Endothelial cell of umbilical vein (primary cell): ENCODE results near the gene FAM149B1. TPM values are rescaled to one million over a fixed set of nuclear protein-coding genes. Genes with fewer than 3 reads are reported as not detected.

Source experiments
- BruUV-seq: library from RNA; stranded (reverse); fragments of 400-500 nt; replicated peaks from 2 replicates; lab custom pipeline; 2021; lab: Mats Ljungman, UMichigan
- CTCF ChIA-PET: fragments of 300-600, 350-600 bp; sonication (Branson Sonifier 250); formaldehyde crosslinking; loops from one replicate; lab custom pipeline; 2021; ENCODE audit warnings: antibody characterized with exemption, inconsistent platforms; lab: Charles Lee
- POLR2A ChIA-PET: fragments of 300-600, 350-600 bp; sonication (Branson Sonifier 250); formaldehyde crosslinking; loops from one replicate; lab custom pipeline; 2021; ENCODE audit warnings: antibody characterized with exemption, inconsistent platforms; lab: Charles Lee
- DNase-seq: peaks from one replicate; pipeline ENCODE4 v3.0.0-alpha.2; 2011; ENCODE audit warnings: low read depth, low spot score
- FAIRE-seq: peaks from 2 replicates; lab custom pipeline; 2011; peaks lifted over from hg19 to GRCh38; lab: Jason Lieb, UNC
- H2AFZ ChIP-seq: 2 replicates; pipeline ENCODE4 v1.6.0; 2012; ENCODE audit warnings: low read depth, low read length, control low read depth, inconsistent platforms
- H3K27ac ChIP-seq: 2 replicates; pipeline ENCODE4 v1.5.1; 2011; ENCODE audit warnings: low read depth, mild to moderate bottlenecking, control low read depth, low read length, moderate library complexity; ENCODE audit not compliant: insufficient read depth
- H3K27me3 ChIP-seq, 2 experiments: 2 replicates each; pipeline versions ENCODE4 v1.6.0 to v1.6.1; 2011; ENCODE audit warnings: low read length in 2 of 2, mixed read lengths in 1 of 2; ENCODE audit not compliant: control insufficient read depth in 2 of 2, insufficient read depth in 2 of 2
- H3K36me3 ChIP-seq, 2 experiments: 2 replicates in 1 of 2; 3 replicates in 1 of 2; pipeline ENCODE4 v1.5.1; 2011; ENCODE audit warnings: low read length in 2 of 2, mild to moderate bottlenecking in 1 of 2, moderate library complexity in 1 of 2; ENCODE audit not compliant: control insufficient read depth in 2 of 2, insufficient read depth in 2 of 2; ENCODE audit errors: extremely low read depth in 1 of 2
- H3K4me1 ChIP-seq: 3 replicates; pipeline ENCODE4 v1.5.1; 2011; ENCODE audit warnings: mild to moderate bottlenecking, low read length; ENCODE audit not compliant: control insufficient read depth, insufficient read depth; ENCODE audit errors: extremely low read depth
- H3K4me2 ChIP-seq: 2 replicates; pipeline ENCODE4 v1.6.1; 2011; ENCODE audit warnings: low read length, control low read depth, mixed read lengths; ENCODE audit not compliant: insufficient read depth
- H3K4me3 ChIP-seq, 3 experiments: fragments of 200-600 bp in 1 of 3; sonication (generic), shearing (Covaris generic) in 1 of 3; replicated peaks in 1 of 3; 2 replicates each; pipeline ENCODE4 v1.5.1; 2011 to 2016; ENCODE audit warnings: control low read depth in 3 of 3, low read length in 3 of 3, mild to moderate bottlenecking in 2 of 3, inconsistent platforms in 1 of 3, low read depth in 1 of 3, moderate library complexity in 1 of 3; ENCODE audit not compliant: insufficient read depth in 1 of 3
- H3K79me2 ChIP-seq: 2 replicates; pipeline ENCODE4 v1.6.0; 2012; ENCODE audit warnings: low read length, inconsistent platforms; ENCODE audit not compliant: control insufficient read depth, insufficient read depth
- H3K9ac ChIP-seq: replicated peaks from 2 replicates; pipeline ENCODE3; 2011; ENCODE audit warnings: low read length, control low read depth; ENCODE audit not compliant: insufficient read depth; ENCODE audit errors: extremely low read depth
- H3K9me1 ChIP-seq: replicated peaks from 3 replicates; pipeline ENCODE4 v1.6.0; 2011; ENCODE audit warnings: mild to moderate bottlenecking, low read length; ENCODE audit not compliant: control insufficient read depth, insufficient read depth; ENCODE audit errors: extremely low read depth
- H3K9me3 ChIP-seq: replicated peaks from 2 replicates; pipeline ENCODE4 v1.5.1; 2012; ENCODE audit warnings: low read length, inconsistent platforms; ENCODE audit not compliant: control insufficient read depth, insufficient read depth
- H4K20me1 ChIP-seq: replicated peaks from 2 replicates; pipeline ENCODE3; 2011; ENCODE audit warnings: mild to moderate bottlenecking, low read length; ENCODE audit not compliant: control insufficient read depth, insufficient read depth; ENCODE audit errors: extremely low read depth
- EZH2 ChIP-seq: IDR thresholded peaks from 2 replicates; pipeline ENCODE4 v1.6.1; 2012; ENCODE audit warnings: borderline replicate concordance, low read depth, mild to moderate bottlenecking, moderate library complexity, low read length, inconsistent platforms; ENCODE audit not compliant: severe bottlenecking
- FOS ChIP-seq: IDR thresholded peaks from 2 replicates; pipeline ENCODE4 v1.6.1; 2011; ENCODE audit warnings: mild to moderate bottlenecking, low read length, moderate library complexity, borderline replicate concordance; ENCODE audit not compliant: insufficient read depth
- GATA2 ChIP-seq: IDR thresholded peaks from 2 replicates; pipeline ENCODE4 v1.7.0; 2011; ENCODE audit warnings: low read depth, mild to moderate bottlenecking, moderate library complexity, mixed read lengths, low read length; ENCODE audit not compliant: insufficient read length, insufficient read depth
- JUN ChIP-seq: IDR thresholded peaks from 2 replicates; pipeline ENCODE4 v1.6.1; 2011; ENCODE audit warnings: borderline replicate concordance, low read depth; ENCODE audit not compliant: insufficient read length, insufficient read depth
- MYC ChIP-seq: IDR thresholded peaks from one replicate; pipeline ENCODE4 v1.6.1; 2011; ENCODE audit warnings: mild to moderate bottlenecking, low read depth, low read length
- POLR2A ChIP-seq: IDR thresholded peaks from 2 replicates; pipeline ENCODE4 v1.6.1; 2012; ENCODE audit warnings: low read depth, mild to moderate bottlenecking, control low read depth, low read length
- POLR2AphosphoS5 ChIP-seq: IDR thresholded peaks from 2 replicates; pipeline ENCODE4 v1.6.1; 2012; ENCODE audit warnings: low read depth, mild to moderate bottlenecking, control low read depth, low read length, moderate library complexity; ENCODE audit not compliant: insufficient read depth
- dilution Hi-C: fragments of 300-500 bp; cut with MboI; formaldehyde crosslinking; loops from one replicate; pipeline ENCODE4 v1.15.0; 2019; ENCODE audit warnings: low sequenced_read_pairs; ENCODE audit not compliant: extremely low pct_ligation_motif_present
- intact Hi-C: fragments of 100-400 bp; cut with micrococcal nuclease; formaldehyde crosslinking; loops from one replicate; pipeline ENCODE4 v1.10.0; 2022
- polyA plus RNA-seq, 4 experiments: library from polyadenylated mRNA; depleted of rRNA in 3 of 4; stranded (reverse) in 3 of 4; unstranded in 1 of 4; fragments of >200 nt; gene quantifications; 2 replicates each; pipeline versions ENCODE4 v1.2.1 to v1.2.3, GENCODE V29; 2011 to 2012; ENCODE audit warnings: missing spikeins in 1 of 4
- total RNA-seq: library from RNA; stranded (reverse); gene quantifications from 2 replicates; pipeline ENCODE4 v1.2.3, GENCODE V29; 2021
- TF ChIP-seq, protein P1 (sequence below), 2 donors: IDR thresholded peaks; 1 replicate in 1 of 2; 2 replicates in 1 of 2; pipeline ENCODE4 v1.5.1; 2011; ENCODE audit warnings: low read length in 2 of 2, mild to moderate bottlenecking in 2 of 2, moderate library complexity in 2 of 2, control low read depth in 1 of 2, inconsistent platforms in 1 of 2, low read depth in 1 of 2; ENCODE audit not compliant: insufficient read depth in 1 of 2; ENCODE audit errors: extremely low read depth in 1 of 2
- TF ChIP-seq, protein P2 (sequence below): IDR thresholded peaks from 2 replicates; pipeline ENCODE4 v1.6.1; 2011; ENCODE audit not compliant: insufficient read depth, insufficient read length

FAM149B1 gene
- total and polyA plus RNA-seq, 2 donors (not counting 3 experiments of a cell fraction or from before 2014, with no cell fraction given) = 19.5 to 26.7 TPM

DNA sequence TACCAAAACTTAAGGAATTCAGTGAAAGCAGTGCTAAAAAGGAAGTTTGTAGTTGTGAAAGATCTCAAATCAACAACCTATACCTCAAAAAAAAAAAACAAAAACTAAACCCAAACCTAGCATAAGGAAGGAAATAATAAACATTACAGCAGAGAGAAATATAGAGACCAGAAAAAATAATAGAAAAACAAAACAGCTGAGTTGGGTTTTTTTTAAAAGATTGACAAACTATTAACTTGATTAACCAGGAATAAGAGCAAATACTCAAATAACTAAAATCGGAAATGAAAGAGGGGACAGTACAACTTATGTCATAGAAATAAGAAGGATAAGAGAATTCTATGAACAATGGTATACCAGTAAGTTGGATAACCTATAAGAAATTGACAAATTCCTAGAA, 6.8 kb upstream of the FAM149B1 start:
- H3K4me1 ChIP-seq = no peaks in the 10 kb centered on the region
- peaks cover 7% of the 10 kb centered on the region for H4K20me1 ChIP-seq
- CTCF ChIA-PET = interaction anchor here (1.1 to 1.4 kb wide), 4 partner anchors 9 to 796 kb away, joined by 3 to 5 read pairs (median 4); partner anchors contain the start of gene P4HA1
- FAIRE-seq (no peak), DNase-seq (no peak)
- H3K36me3 ChIP-seq = peaks cover 7 to 10% of the 10 kb centered on the region in 2 experiments
- H3K9me3 ChIP-seq = no peaks in the 10 kb centered on the region
- intact Hi-C loops = no loop called here
- H3K27ac ChIP-seq = no peak overlapping the region
- no peak overlapping the region for H3K4me2 ChIP-seq
- dilution Hi-C loops = no loop called here
- BruUV-seq = no TSS peak
- H3K9ac ChIP-seq = no peak overlapping the region
- POLR2A ChIA-PET = no interaction called here
- no peak overlapping the region for H3K4me3 ChIP-seq
- H3K27me3 ChIP-seq = no peaks in the 10 kb centered on the region
- no peak overlapping the region for H2AFZ ChIP-seq
- peaks cover 51% of the 10 kb centered on the region for H3K79me2 ChIP-seq
- TF ChIP-seq, protein P1, sequence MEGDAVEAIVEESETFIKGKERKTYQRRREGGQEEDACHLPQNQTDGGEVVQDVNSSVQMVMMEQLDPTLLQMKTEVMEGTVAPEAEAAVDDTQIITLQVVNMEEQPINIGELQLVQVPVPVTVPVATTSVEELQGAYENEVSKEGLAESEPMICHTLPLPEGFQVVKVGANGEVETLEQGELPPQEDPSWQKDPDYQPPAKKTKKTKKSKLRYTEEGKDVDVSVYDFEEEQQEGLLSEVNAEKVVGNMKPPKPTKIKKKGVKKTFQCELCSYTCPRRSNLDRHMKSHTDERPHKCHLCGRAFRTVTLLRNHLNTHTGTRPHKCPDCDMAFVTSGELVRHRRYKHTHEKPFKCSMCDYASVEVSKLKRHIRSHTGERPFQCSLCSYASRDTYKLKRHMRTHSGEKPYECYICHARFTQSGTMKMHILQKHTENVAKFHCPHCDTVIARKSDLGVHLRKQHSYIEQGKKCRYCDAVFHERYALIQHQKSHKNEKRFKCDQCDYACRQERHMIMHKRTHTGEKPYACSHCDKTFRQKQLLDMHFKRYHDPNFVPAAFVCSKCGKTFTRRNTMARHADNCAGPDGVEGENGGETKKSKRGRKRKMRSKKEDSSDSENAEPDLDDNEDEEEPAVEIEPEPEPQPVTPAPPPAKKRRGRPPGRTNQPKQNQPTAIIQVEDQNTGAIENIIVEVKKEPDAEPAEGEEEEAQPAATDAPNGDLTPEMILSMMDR (IDR thresholded peaks at IDR 0.05; ENCODE audit: extremely low read depth in 1 of 2, insufficient read depth in 1 of 2, low read depth in 1 of 2, low read length in 2 of 2) = no peak
- TF ChIP-seq FOS (no peak), MYC (no peak), JUN (no peak), GATA2 (no peak), POLR2A (no peak), EZH2 (no peak), POLR2AphosphoS5 (no peak)
- TF ChIP-seq, protein P2, sequence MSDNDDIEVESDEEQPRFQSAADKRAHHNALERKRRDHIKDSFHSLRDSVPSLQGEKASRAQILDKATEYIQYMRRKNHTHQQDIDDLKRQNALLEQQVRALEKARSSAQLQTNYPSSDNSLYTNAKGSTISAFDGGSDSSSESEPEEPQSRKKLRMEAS = no peak
- no peaks in the 10 kb centered on the region for H3K9me1 ChIP-seq
